T-helper 2 cell treated with Interferon-gamma antibody and Interleukin-4, amounts not matched to agents 5 μg/mL and 100 μg/mL, for 36 hours (primary cell): Measurements from ENCODE around the gene SFI1.
A peak's percentile ranks its signal among the peaks of the same experiment; 100 is the strongest.
"Not testable (repeated sequence)": the region's sequence is repeated elsewhere in the genome, so short reads cannot be mapped to it uniquely, and the experiment has no call there.

Source experiments
- DNase-seq: peaks from one replicate; pipeline ENCODE4 v3.0.0; 2021; ENCODE audit warnings: low spot score
- H3K27ac Mint-ChIP-seq: one replicate; pipeline ENCODE4 v1.8.0; 2021; ENCODE audit warnings: mild to moderate bottlenecking, mixed read lengths
- H3K27me3 Mint-ChIP-seq: one replicate; pipeline ENCODE4 v1.8.0; 2021; ENCODE audit warnings: low read depth, mixed read lengths
- H3K36me3 Mint-ChIP-seq: one replicate; pipeline ENCODE4 v1.8.0; 2021; ENCODE audit warnings: low read depth, mixed read lengths
- H3K4me1 Mint-ChIP-seq: one replicate; pipeline ENCODE4 v1.8.0; 2021; ENCODE audit warnings: low read depth, mixed read lengths
- H3K4me3 Mint-ChIP-seq: one replicate; pipeline ENCODE4 v1.8.0; 2022; ENCODE audit warnings: mild to moderate bottlenecking, moderate library complexity, mixed read lengths
- H3K9me3 Mint-ChIP-seq: one replicate; pipeline ENCODE4 v1.8.0; 2021; ENCODE audit warnings: mixed read lengths

Gene SFI1

DNA sequence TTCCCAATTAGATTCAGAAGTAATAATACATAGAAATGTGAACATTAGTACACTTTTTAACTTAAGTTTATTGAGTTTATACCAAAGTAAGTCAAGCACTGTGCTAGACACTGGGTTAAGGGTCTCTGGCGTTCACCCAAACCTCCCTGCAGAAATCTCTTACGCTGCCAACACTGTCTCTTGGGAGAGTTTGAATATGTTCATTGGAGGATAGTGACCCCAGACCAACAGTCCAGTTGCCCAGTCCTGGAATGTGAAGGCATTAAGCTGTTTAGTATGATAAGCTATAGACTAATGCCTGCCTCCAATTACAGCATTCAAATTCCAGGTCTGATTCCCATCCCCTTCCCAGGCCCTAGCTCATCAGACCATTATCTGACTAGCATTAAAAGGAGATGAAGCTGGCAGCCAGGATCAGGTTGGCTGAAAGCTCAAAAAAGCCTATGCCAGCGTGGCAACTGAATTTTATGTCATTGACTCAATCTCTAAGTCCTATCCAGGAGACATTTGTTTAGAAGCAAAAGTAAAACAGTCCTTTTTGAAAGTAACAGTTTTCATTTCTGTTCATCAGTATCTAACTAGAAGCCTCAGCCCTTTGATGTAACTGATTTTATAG, 77.8 kb downstream of the SFI1 start:
- Mint-ChIP-seq H3K27ac (no peak overlapping the region), H3K36me3 (peaks cover 53% of the 10 kb centered on the region)

DNA sequence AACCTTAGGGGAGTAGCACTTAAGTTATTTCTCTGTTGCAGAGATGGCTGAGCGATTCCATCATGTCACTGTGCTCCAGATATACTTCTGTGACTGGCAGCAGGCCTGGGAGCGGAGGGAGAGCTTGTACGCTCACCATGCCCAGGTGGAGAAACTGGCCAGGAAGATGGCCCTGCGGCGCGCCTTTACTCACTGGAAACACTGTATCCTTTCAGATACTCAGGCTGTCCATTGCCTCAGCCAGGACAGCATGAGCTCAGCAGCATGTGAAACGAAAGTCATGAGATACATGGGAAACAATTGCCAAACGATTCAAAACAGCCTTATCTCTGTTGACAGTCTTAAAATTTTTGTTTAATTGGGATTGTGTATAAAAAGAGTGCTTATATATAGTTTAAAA, 78.9 kb downstream of the SFI1 start:
- no peaks in the 10 kb centered on the region for H3K9me3 Mint-ChIP-seq
- H3K4me3 Mint-ChIP-seq: no peak overlapping the region
- H3K27me3 Mint-ChIP-seq: no peaks in the 10 kb centered on the region

More for the DNA sequence above, 77.8 kb downstream of the SFI1 start:
- H3K4me1 Mint-ChIP-seq: peaks cover 5% of the 10 kb centered on the region
- no peak for DNase-seq
- no peaks in the 10 kb centered on the region for H3K9me3 Mint-ChIP-seq
- no peaks in the 10 kb centered on the region for H3K27me3 Mint-ChIP-seq
- H3K4me3 Mint-ChIP-seq: no peak overlapping the region

GRCh38 chr22:31577711-31578110, 81.4 kb downstream of the SFI1 start:
- H3K4me3 Mint-ChIP-seq: no peak overlapping the region
- peaks cover 8% of the 10 kb centered on the region for H3K4me1 Mint-ChIP-seq
- no peak for DNase-seq
- H3K27me3 Mint-ChIP-seq: no peaks in the 10 kb centered on the region
- no peak overlapping the region for H3K27ac Mint-ChIP-seq
- H3K9me3 Mint-ChIP-seq: no peaks in the 10 kb centered on the region
- peaks cover 52% of the 10 kb centered on the region for H3K36me3 Mint-ChIP-seq

More for the DNA sequence above, 78.9 kb downstream of the SFI1 start:
- Mint-ChIP-seq H3K27ac (no peak overlapping the region), H3K4me1 (peaks cover 5% of the 10 kb centered on the region), H3K36me3 (peaks cover 53% of the 10 kb centered on the region)
- DNase-seq: no peak

GRCh38 chr22:31578171-31578570, 81.8 kb downstream of the SFI1 start:
- Mint-ChIP-seq H3K4me1 (peaks cover 8% of the 10 kb centered on the region), H3K4me3 (no peak overlapping the region), H3K27me3 (no peaks in the 10 kb centered on the region), H3K9me3 (no peaks in the 10 kb centered on the region), H3K36me3 (peaks cover 49% of the 10 kb centered on the region), H3K27ac (no peak overlapping the region)
- DNase-seq: no peak

DNA sequence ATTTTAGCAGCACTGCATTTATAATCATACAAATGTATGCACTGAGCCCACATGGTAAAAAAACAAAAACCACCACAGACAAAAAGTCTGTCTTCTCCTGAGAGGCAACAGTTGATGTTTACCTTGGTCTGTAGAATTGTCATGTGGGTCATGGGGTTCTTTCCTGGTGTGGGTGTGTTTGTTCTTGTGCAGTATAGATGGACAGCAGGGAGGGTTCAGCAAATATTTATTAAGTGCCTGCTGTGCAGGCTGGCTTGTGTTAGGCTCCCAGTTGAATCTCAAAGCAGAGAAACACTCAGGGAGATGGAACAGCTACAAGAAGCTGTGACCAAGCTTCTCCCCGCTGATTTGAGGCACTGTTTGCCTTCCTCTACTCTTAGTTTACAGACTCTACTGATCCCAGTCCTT, 83.5 kb downstream of the SFI1 start:
- Mint-ChIP-seq H3K4me3 (no peak overlapping the region), H3K9me3 (no peaks in the 10 kb centered on the region), H3K4me1 (peaks cover 24% of the 10 kb centered on the region), H3K36me3 (peaks cover 56% of the 10 kb centered on the region), H3K27ac (no peak overlapping the region), H3K27me3 (no peaks in the 10 kb centered on the region)
- no peak for DNase-seq

- Mint-ChIP-seq H3K36me3 (peaks cover 67% of the 10 kb centered on the region), H3K4me1 (peaks cover 47% of the 10 kb centered on the region), H3K27me3 (no peaks in the 10 kb centered on the region), H3K4me3 (peak overlapping the region; percentile 72), H3K27ac (peak overlapping the region; percentile 87), H3K9me3 (no peaks in the 10 kb centered on the region)
- DNase-seq: no peak
Observed at GRCh38 chr22:31583861-31584485, 87.6 kb downstream of the SFI1 start.

GRCh38 chr22:31584804-31585160, 88.4 kb downstream of the SFI1 start:
- Mint-ChIP-seq H3K36me3 (peaks cover 72% of the 10 kb centered on the region), H3K27me3 (no peaks in the 10 kb centered on the region), H3K4me3 (peak overlapping the region; percentile 72), H3K27ac (peak overlapping the region; percentile 87), H3K4me1 (peaks cover 47% of the 10 kb centered on the region), H3K9me3 (no peaks in the 10 kb centered on the region)
- DNase-seq: no peak

GRCh38 chr22:31585161-31585859, 89.0 kb downstream of the SFI1 start:
- Mint-ChIP-seq H3K9me3 (no peaks in the 10 kb centered on the region), H3K27me3 (no peaks in the 10 kb centered on the region), H3K4me1 (peaks cover 47% of the 10 kb centered on the region), H3K27ac (peak overlapping the region; percentile 87), H3K4me3 (peak overlapping the region; percentile 72), H3K36me3 (peaks cover 66% of the 10 kb centered on the region)
- DNase-seq: peak; percentile 64

DNA sequence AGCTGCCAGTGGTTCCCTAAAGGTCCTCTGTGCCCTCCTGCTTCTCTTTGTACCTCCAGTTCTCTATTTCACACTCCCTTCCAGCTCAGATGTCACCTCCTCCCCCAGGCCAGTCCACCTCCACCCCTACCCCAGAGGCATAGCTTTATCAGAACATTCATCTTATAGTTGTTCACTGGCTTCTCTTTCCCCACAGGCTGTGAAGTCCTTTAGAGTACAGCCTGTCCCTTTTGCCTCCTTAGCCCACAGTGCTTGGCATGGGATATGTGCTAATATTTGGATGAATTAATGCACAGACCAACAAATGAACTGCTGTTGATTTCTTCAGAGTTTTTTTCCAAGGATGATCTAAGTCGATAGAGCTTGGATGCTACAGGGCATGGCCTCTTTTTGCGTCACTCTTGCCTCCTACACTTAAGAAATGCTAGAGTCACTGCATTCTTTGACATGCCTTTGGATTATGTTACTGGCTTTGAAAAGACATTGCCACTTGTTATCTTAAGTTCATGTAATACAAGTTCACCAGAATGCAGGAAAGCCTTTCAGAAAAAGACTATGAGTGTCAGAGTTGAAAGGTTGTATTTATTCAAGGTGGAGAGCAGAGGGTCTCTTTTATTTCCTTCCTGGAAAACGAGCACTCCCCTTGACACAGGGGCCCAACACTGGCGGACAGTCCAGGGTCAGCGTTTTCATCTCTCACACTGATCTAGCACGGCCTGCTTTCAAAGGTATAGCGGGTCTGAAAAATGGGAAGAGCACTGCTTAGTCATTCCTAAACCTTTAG, 90.0 kb downstream of the SFI1 start:
- peak overlapping the region; percentile 72 for H3K4me3 Mint-ChIP-seq
- H3K27ac Mint-ChIP-seq: peak overlapping the region; percentile 87
- peaks cover 47% of the 10 kb centered on the region for H3K4me1 Mint-ChIP-seq
- H3K36me3 Mint-ChIP-seq: peaks cover 62% of the 10 kb centered on the region
- no peaks in the 10 kb centered on the region for H3K9me3 Mint-ChIP-seq
- DNase-seq: no peak
- H3K27me3 Mint-ChIP-seq: no peaks in the 10 kb centered on the region

DNA sequence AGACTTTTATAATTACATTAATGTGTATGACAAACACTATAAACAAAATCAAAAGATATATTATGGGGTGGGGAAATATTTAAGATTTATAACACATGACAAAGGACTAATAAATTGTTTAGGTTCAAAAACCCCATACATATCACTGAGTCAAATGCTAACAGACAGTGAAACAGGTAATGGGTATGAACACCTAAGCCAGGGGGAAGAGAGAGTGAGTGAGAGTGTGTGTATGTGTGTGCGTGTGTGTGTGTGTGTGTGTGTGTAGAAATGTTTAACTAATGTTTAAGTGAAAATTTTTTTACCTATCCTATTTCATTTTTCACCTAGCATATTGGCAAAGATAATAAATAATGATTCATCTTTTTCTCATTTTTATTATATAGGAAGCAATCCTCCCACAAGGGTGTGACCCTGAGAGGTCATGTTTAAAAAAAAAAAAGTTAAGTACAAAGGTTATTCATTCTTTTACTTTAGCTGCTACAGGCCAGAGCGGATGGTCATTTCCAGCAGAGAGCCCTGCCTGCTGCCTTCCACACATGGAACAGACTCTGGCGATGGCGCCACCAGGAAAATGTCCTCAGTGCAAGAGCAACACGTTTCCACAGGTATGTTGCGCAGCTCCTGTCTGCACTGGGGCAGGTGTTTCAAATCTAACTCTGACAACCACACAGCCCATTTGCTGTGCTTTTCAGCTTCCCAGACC, 92.8 kb downstream of the SFI1 start:
- no peaks in the 10 kb centered on the region for H3K9me3 Mint-ChIP-seq
- peaks cover 50% of the 10 kb centered on the region for H3K36me3 Mint-ChIP-seq
- no peak for DNase-seq
- H3K4me1 Mint-ChIP-seq: peaks cover 31% of the 10 kb centered on the region
- no peak overlapping the region for H3K4me3 Mint-ChIP-seq
- H3K27ac Mint-ChIP-seq: no peak overlapping the region
- no peaks in the 10 kb centered on the region for H3K27me3 Mint-ChIP-seq

DNA sequence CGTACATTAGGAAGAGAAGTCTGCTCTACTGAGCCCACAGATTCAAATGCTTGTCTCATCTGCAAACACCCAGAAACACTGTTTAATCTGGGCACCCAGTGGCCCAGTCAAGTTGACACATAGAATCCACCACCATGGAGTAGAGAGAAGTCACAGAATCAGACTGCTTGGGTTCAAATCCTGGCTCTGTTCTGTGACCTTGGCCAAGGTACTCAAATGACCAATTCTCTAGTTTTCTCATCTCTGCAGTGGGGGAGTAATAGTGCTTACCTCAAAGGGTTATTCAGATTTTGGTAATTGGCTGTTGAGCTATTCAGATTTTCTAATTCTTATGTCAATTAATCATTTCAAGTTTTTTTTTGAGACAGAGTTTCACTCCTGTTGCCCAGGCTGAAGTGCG, 93.8 kb downstream of the SFI1 start:
- peaks cover 20% of the 10 kb centered on the region for H3K4me1 Mint-ChIP-seq
- not testable (repeated sequence) for H3K27me3 Mint-ChIP-seq, H3K9me3 Mint-ChIP-seq

DNA sequence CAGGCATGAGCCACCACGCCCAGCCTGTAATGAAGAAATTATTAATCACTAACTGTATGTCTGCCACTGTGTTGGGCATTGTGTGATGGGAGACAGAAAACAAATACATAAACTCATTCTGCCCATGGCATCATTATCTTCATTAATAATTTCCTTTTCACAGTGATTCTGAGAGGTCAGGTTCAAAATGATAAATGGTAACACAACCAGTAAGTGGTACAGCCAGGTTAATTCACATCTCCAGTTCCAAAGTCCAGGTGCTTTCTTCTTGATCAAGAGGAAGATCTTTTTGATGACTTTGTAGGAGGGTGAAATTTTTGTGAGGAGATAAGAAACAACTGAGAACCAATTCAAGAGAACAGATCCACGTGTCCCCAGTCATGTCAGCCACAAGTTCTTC, 98.9 kb downstream of the SFI1 start:
- Mint-ChIP-seq H3K4me1 (no peaks in the 10 kb centered on the region), H3K27ac (peak overlapping the region; percentile 41), H3K27me3 (no peaks in the 10 kb centered on the region), H3K9me3 (no peaks in the 10 kb centered on the region), H3K4me3 (no peak overlapping the region), H3K36me3 (peaks cover 15% of the 10 kb centered on the region)
- no peak for DNase-seq

More for the DNA sequence above, 93.8 kb downstream of the SFI1 start:
- H3K27ac Mint-ChIP-seq, H3K4me3 Mint-ChIP-seq, DNase-seq: not testable (repeated sequence)
- H3K36me3 Mint-ChIP-seq: peaks cover 45% of the 10 kb centered on the region

DNA sequence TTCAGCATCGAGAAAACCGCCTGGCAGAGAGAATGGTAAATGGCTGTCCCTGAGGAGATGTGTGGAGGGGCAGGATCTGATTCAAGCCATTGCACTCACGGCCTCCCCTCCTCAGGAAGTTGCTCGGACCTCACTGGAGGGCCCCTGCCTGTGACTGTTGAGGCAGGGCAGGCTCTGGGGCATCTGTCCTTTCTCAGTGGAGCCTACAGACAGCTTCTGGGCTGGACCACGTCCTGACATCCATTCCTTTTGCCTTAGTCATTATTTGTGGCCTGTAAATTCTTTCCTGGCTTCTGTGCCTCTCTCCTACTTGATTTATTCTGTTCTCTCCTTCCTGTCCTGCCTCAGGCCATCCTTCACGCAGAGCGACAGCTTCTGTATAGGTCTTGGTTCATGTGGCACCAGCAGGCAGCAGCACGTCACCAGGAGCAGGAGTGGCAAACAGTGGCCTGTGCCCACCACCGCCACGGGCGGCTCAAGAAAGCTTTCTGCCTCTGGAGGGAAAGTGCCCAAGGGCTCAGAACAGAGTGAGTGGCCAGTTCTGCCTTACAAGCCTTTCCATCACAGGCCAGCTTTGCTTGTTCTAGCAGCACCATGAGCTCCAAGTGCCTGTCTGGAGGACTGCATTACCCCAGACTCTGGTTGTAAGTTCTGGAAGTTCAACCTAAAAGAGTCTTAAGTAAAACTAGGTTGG, 106.1 kb downstream of the SFI1 start:
- Mint-ChIP-seq H3K27ac (peak overlapping the region; percentile 20), H3K4me1 (no peaks in the 10 kb centered on the region), H3K9me3 (no peaks in the 10 kb centered on the region), H3K27me3 (no peaks in the 10 kb centered on the region), H3K36me3 (peaks cover 40% of the 10 kb centered on the region), H3K4me3 (no peak overlapping the region)
- DNase-seq: no peak
